Measurements from ENCODE around the gene NF2.
"Not testable (repeated sequence)": the region's sequence is repeated elsewhere in the genome, so short reads cannot be mapped to it uniquely, and the experiment has no call there.

The NF2 gene

GRCh38 chr22:29596408-29596807 lies 7.0 kb upstream of the NF2 start:
- no peak for DNase-seq (ENCODE audit: low spot score)

- not testable (repeated sequence) for DNase-seq (ENCODE audit: low spot score)
Measured at GRCh38 chr22:29597871-29598683, 5.4 kb upstream of the NF2 start.

- no peak for DNase-seq (ENCODE audit: low spot score)
Measured at GRCh38 chr22:29598684-29599020, 4.8 kb upstream of the NF2 start.

GRCh38 chr22:29604076-29604360 lies 585 bp downstream of the NF2 start:
- DNase-seq (ENCODE audit: low spot score), result peak; percentile 32

GRCh38 chr22:29605527-29605850 lies 2.1 kb downstream of the NF2 start:
- no peak for DNase-seq (ENCODE audit: low spot score)

GRCh38 chr22:29606320-29606719 lies 2.9 kb downstream of the NF2 start:
- no peak for DNase-seq (ENCODE audit: low spot score)

GRCh38 chr22:29607426-29607825 lies 4.0 kb downstream of the NF2 start:
- DNase-seq (ENCODE audit: low spot score), result no peak

- no peak for DNase-seq (ENCODE audit: low spot score)
Measured at GRCh38 chr22:29609139-29609538, 5.7 kb downstream of the NF2 start.

- DNase-seq (ENCODE audit: low spot score), result no peak
Measured at GRCh38 chr22:29610780-29611179, 7.3 kb downstream of the NF2 start.

- DNase-seq (ENCODE audit: low spot score), result no peak
Measured at GRCh38 chr22:29615705-29616327, 12.4 kb downstream of the NF2 start.

- no peak for DNase-seq (ENCODE audit: low spot score)
Measured at GRCh38 chr22:29617922-29618629, 14.6 kb downstream of the NF2 start.

GRCh38 chr22:29621761-29622526 lies 18.5 kb downstream of the NF2 start:
- no peak for DNase-seq (ENCODE audit: low spot score)

- DNase-seq (ENCODE audit: low spot score), result no peak
Measured at GRCh38 chr22:29623059-29623458, 19.6 kb downstream of the NF2 start.

GRCh38 chr22:29623553-29624169 lies 20.2 kb downstream of the NF2 start:
- no peak for DNase-seq (ENCODE audit: low spot score)

- DNase-seq (ENCODE audit: low spot score), result peak; percentile 71
Measured at GRCh38 chr22:29625090-29625825, 21.8 kb downstream of the NF2 start.

GRCh38 chr22:29626497-29627195 lies 23.2 kb downstream of the NF2 start:
- no peak for DNase-seq (ENCODE audit: low spot score)

- DNase-seq (ENCODE audit: low spot score), result no peak
Measured at GRCh38 chr22:29627196-29627535, 23.7 kb downstream of the NF2 start.

GRCh38 chr22:29628996-29629902 lies 25.8 kb downstream of the NF2 start:
- no peak for DNase-seq (ENCODE audit: low spot score)

GRCh38 chr22:29629903-29630516 lies 26.6 kb downstream of the NF2 start:
- DNase-seq (ENCODE audit: low spot score), result no peak

GRCh38 chr22:29630987-29631386 lies 27.6 kb downstream of the NF2 start:
- no peak for DNase-seq (ENCODE audit: low spot score)
